NCI-H1417 treated with DMSO at 0.1 percent for 48 hours (cell line): ENCODE measurements around the gene SPECC1.
"Not testable (repeated sequence)": the region's sequence is repeated elsewhere in the genome, so short reads cannot be mapped to it uniquely, and the experiment has no call there.

ENCODE experiments used
- DNase-seq: peaks from one replicate; lab custom pipeline; 2025; lab: John Stamatoyannopoulos, UW

The SPECC1 gene

GRCh38 chr17:20092973-20093626, 83.9 kb downstream of the SPECC1 start:
- no peak for DNase-seq

DNA sequence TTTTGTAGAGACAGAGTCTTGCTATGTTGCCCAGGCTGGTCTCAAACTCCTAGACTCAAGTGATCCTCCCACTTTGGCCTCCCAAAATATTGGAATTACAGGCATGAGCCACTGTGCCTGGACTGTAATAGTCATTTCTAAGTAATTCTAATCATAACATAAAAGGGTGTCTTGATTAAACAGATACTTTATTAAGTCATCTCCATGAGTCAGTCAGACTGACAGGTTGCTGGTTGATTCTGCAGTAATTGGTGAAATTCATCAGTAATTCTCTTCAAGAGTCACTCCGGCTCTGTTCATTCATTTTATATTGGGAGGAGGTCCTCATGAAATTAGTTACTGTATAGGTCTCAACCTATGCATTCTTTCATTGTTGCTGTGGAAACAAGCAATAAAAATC, 85.6 kb downstream of the SPECC1 start:
- no peak for DNase-seq

- no peak for DNase-seq
These were observed 86.3 kb downstream of the SPECC1 start for GRCh38 chr17:20095336-20096080.

DNA sequence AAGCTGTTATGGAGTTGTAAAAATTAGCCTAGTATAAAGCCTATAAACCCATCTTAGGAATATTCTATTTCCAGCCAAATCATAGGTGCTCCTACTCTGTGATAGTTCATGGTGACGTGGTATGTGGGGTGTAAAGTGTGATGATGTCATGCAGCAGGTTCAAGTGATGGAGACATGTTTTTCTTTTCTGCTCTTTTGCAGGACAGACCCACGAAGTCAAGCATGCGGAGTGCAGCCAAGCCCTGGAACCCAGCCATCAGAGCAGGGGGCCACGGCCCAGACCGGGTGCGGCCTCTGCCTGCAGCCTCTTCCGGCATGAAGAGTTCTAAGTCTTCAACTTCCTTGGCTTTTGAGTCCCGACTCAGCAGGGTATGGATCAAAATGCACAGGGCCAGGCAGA, 87.3 kb downstream of the SPECC1 start:
- DNase-seq, result no peak

- DNase-seq, result no peak
These were observed 88.2 kb downstream of the SPECC1 start for GRCh38 chr17:20097330-20097729.

DNA sequence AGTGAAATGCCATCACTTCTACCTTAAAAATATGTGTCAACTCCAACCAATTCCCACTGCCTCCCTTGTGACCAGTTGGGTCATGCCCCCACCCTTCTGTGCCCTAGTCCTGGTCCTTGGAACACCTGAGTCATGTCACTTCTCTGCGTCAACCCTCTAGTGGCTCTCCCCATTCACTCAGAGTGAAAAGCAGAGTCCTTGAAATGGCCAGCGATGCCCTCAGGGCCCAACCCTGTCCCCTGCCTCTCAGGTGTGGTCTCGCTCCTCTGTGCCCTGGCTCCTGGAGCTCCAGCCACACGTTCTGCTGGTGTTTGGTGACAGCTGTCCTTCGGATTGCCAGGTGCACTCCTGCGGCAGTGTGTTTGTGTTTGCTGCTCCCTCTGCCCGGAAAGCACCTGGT, 89.2 kb downstream of the SPECC1 start:
- no peak for DNase-seq

GRCh38 chr17:20100806-20101205, 91.6 kb downstream of the SPECC1 start:
- not testable (repeated sequence) for DNase-seq

DNA sequence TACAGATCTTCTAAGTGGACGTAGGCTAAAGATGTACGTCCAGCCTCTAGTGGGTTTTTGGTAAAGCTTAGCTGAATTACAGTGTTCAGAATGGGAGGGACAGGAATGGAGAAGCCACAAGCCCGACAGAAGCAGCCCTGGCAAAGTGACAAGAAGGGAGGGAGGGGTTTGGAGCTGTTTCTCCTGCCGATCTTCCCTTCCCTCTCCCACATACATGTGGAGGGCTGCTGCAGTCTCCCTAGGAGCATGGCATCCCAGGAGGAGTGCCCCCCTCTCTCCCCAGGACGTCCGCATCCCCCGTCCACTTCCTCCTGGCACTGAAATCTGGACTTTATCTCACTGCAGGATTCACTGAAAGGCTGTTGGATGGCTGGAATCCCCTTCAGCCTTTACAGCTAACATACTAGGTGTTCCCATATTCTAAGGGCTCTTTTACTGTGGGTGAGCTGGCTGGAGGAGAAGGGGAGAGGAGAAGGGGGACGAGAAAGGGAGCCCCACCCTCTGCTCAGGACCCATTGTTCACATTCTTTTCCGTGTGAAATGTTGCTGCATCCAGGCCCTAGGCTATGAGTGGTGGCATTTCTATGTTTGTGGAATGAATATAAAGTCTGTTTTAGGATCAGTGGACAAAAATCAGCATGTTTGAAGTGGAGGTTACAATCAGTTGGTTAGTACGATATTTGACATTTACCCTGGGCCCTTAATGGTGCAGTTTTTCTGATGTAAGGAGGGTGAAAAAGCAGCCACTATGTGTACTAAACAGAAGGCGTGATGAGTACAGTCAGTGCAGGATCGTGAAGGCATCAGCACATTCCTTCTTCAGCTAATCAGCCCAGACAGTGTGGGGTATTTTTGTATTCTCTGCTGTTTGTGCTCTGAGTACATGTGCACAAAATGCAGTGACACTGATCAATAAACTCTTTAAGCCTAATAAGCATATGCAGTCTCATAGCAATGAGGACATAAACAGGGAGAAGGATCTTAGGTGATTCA, 94.6 kb downstream of the SPECC1 start:
- no peak for DNase-seq

DNA sequence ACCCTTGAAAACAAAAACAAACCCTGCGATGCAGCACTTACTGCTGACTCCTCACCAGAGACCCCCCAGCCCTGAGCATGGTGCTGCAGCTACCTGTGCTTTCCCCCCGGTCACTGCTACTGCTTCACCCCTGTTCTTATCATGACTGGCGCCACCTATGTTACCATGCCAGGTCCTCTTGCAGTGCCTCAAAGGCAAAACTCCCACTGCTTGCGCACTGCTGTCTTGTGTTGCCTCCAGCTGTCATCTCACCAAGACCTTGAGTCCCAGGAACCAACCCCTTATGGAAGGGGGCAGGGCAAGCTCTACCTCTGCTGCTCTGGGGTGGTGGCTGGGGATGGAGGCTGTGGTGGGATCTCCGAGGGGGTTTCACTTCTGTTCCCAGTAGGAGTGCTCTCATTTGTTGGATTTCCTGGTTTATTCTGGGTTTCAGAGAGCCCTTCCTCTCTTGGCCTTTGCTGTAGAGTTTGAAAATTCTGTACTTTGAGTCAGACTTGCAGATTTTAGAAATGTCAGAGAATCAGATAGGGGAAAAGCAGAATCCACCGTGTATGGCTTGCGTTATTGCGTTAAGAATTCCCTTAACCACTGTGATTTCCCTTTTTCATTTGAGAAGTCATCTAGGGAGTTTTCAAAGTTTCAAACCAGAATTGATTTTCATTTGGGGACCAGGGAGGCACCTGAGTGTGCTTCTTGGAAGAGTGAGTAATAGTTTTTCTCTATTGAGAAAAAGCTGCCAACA, 96.6 kb downstream of the SPECC1 start:
- DNase-seq, result no peak

- not testable (repeated sequence) for DNase-seq
These were observed 97.3 kb downstream of the SPECC1 start for GRCh38 chr17:20106446-20106845.

DNA sequence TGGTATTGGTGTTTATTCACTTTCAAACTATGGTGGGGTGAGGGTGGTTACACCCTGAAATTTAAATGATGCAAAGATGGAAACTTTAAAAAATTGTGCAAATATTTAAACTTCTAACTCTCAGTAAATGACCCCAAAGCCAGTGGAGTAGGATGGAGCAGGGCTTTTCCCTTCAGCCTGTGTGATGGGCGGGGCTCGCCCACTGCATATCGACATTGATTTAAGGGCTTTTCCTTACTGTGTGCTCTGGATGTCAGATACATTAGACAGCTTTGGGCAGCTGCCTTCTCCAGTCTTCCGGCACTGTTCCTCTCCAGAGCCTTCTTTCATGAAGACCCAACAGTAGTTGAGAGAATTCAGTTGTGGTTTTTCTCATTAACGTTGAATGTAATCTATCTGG, 99.9 kb downstream of the SPECC1 start:
- no peak for DNase-seq

- no peak for DNase-seq
These were observed 102.4 kb downstream of the SPECC1 start for GRCh38 chr17:20111538-20111937.

DNA sequence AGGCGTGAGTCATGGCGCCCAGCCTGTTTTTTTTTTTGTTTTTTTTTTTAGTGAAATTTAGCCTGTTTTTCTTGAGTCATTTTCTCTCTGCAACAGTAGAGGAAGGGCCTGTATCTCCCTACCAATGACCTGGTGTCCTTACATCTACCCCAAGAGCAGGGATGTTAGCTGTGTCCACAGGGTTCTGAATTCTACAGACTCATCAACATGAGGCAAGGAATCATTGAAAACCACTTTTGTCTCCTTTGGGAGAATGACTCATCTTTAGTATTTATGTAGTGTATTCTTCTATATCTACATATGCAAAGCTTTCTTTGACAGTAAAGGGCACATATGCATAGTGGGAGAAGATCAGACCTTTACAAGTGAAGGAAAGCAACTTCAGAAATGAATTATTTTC, 105.3 kb downstream of the SPECC1 start:
- no peak for DNase-seq

- no peak for DNase-seq
These were observed 107.6 kb downstream of the SPECC1 start for GRCh38 chr17:20116683-20117309.

GRCh38 chr17:20118280-20118679, 109.1 kb downstream of the SPECC1 start:
- DNase-seq, result no peak

- no peak for DNase-seq
These were observed 111.7 kb downstream of the SPECC1 start for GRCh38 chr17:20120836-20121235.

DNA sequence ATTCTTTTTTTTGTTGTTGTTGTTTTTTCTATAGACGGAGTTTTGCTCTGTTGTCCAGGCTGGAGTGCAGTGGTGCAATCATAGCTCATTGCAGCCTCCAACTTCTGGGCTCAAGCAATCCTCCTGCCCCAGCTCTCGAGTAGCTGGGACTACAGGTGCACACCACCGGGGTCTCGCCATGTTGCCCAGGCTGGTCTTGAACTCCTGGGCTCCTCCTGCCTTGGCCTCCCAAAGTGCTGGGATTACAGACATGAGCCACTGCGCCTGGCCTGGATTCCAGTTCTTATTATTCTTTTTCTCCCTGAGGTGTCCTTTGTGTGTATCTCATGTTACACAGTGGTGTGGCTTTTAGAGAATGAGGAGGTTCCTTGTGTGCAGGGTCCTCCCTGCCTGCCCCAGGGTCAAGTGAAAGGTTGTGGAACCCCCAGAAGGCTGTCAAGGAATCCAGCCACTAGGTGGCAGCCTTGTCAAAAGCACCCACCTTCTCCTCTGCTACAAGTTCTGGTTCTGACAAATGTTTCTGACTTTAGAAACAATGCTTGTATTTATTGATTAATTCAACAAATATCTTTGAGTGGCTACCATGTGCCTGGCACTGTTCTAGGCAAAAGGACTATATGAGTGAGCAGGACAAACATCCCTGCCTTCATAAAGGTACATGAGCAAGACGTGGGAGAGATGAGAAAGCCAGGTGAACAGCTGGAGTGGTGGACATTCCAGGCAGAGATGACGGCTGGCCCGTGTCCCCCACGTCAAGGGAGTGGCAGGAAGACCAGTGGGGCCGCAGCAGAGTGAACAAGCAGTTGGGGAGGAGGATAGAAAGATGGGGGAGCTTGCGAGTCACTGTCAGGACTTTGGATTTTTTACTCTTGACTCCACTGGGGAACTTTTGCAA, 112.4 kb downstream of the SPECC1 start:
- no peak for DNase-seq

GRCh38 chr17:20122254-20122879, 113.2 kb downstream of the SPECC1 start:
- DNase-seq, result no peak

DNA sequence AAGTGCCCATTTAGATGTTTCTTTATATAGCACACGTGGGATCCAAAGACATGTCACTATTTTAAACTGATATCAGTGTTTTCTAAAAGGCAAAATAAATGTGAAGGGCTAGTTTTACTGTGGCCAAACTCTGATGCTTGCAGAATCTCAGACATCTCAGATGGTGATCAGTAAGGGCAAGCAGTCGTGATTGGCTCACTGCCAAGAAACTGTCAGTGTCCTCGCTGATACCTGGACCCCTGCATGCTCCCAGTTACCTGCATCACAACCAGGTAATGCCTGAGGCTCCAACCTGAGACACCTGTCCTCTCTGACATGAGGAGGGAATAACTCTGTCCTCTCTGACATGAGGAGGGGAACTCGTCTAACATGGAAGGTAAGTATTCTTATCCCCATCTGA, 114.0 kb downstream of the SPECC1 start:
- DNase-seq, result no peak

GRCh38 chr17:20125724-20126123, 116.6 kb downstream of the SPECC1 start:
- no peak for DNase-seq
